Middle frontal gyrus (tissue), 1 donor: Measurements from ENCODE around the gene FMN2.

Experiments used
- DNase-seq: peaks from one replicate; pipeline ENCODE4 v3.0.0-alpha.2; 2015; ENCODE audit warnings: low spot score; ENCODE audit errors: extremely low spot score

Gene FMN2

GRCh38 chr1:240098534-240098933 is 6.9 kb downstream of the FMN2 start:
- no peak for DNase-seq

GRCh38 chr1:240099329-240099728 is 7.6 kb downstream of the FMN2 start:
- no peak for DNase-seq

- DNase-seq, result no peak
Measured at GRCh38 chr1:240099748-240100147, 8.1 kb downstream of the FMN2 start.

- no peak for DNase-seq
Measured at GRCh38 chr1:240100371-240100934, 8.8 kb downstream of the FMN2 start.

- DNase-seq, result no peak
Measured at GRCh38 chr1:240101306-240101705, 9.6 kb downstream of the FMN2 start.

- no peak for DNase-seq
Measured at GRCh38 chr1:240101737-240102136, 10.1 kb downstream of the FMN2 start.

- no peak for DNase-seq
Measured at GRCh38 chr1:240104672-240105071, 13.0 kb downstream of the FMN2 start.

GRCh38 chr1:240107058-240107684 is 15.5 kb downstream of the FMN2 start:
- DNase-seq, result no peak

- no peak for DNase-seq
Measured at GRCh38 chr1:240109130-240109529, 17.4 kb downstream of the FMN2 start.

GRCh38 chr1:240109920-240110636 is 18.4 kb downstream of the FMN2 start:
- no peak for DNase-seq

- no peak for DNase-seq
Measured at GRCh38 chr1:240111558-240111957, 19.9 kb downstream of the FMN2 start.

GRCh38 chr1:240114222-240114621 is 22.5 kb downstream of the FMN2 start:
- DNase-seq, result no peak

- no peak for DNase-seq
Measured at GRCh38 chr1:240115831-240116230, 24.1 kb downstream of the FMN2 start.

- DNase-seq, result no peak
Measured at GRCh38 chr1:240116831-240117769, 25.4 kb downstream of the FMN2 start.

- no peak for DNase-seq
Measured at GRCh38 chr1:240117930-240118329, 26.2 kb downstream of the FMN2 start.

- peak; percentile 38 for DNase-seq
Measured at GRCh38 chr1:240122639-240123613, 31.2 kb downstream of the FMN2 start.

GRCh38 chr1:240126821-240127220 is 35.1 kb downstream of the FMN2 start:
- DNase-seq, result no peak

- no peak for DNase-seq
Measured at GRCh38 chr1:240128366-240128765, 36.7 kb downstream of the FMN2 start.

GRCh38 chr1:240134113-240134512 is 42.4 kb downstream of the FMN2 start:
- no peak for DNase-seq

- DNase-seq, result no peak
Measured at GRCh38 chr1:240134596-240134995, 42.9 kb downstream of the FMN2 start.

GRCh38 chr1:240136402-240136801 is 44.7 kb downstream of the FMN2 start:
- no peak for DNase-seq
